HuH-7 (cell line): ENCODE measurements around the gene MAP3K14.

Experiments used
- DNase-seq: peaks from one replicate; pipeline ENCODE4 v3.0.0; 2011; ENCODE audit warnings: low spot score

Gene MAP3K14

GRCh38 chr17:45300060-45300751 lies 16.6 kb downstream of the MAP3K14 start:
- DNase-seq: no peak

- DNase-seq: no peak
Measured at GRCh38 chr17:45299361-45299760, 17.5 kb downstream of the MAP3K14 start.

GRCh38 chr17:45298546-45299285 lies 18.1 kb downstream of the MAP3K14 start:
- DNase-seq: no peak

GRCh38 chr17:45296833-45297124 lies 20.0 kb downstream of the MAP3K14 start:
- no peak for DNase-seq

GRCh38 chr17:45296003-45296832 lies 20.6 kb downstream of the MAP3K14 start:
- no peak for DNase-seq

GRCh38 chr17:45294506-45294905 lies 22.3 kb downstream of the MAP3K14 start:
- DNase-seq: no peak

- no peak for DNase-seq
Measured at GRCh38 chr17:45293413-45294211, 23.2 kb downstream of the MAP3K14 start.

GRCh38 chr17:45292696-45293412 lies 24.0 kb downstream of the MAP3K14 start:
- DNase-seq: no peak

- DNase-seq: no peak
Measured at GRCh38 chr17:45291171-45291805, 25.5 kb downstream of the MAP3K14 start.

- no peak for DNase-seq
Measured at GRCh38 chr17:45290269-45290765, 26.5 kb downstream of the MAP3K14 start.

GRCh38 chr17:45289301-45290268 lies 27.2 kb downstream of the MAP3K14 start:
- no peak for DNase-seq

GRCh38 chr17:45288825-45289224 lies 28.0 kb downstream of the MAP3K14 start:
- DNase-seq: no peak

- no peak for DNase-seq
Measured at GRCh38 chr17:45287526-45288500, 29.0 kb downstream of the MAP3K14 start.

- DNase-seq: no peak
Measured at GRCh38 chr17:45286286-45286685, 30.5 kb downstream of the MAP3K14 start.

GRCh38 chr17:45284176-45285140 lies 32.4 kb downstream of the MAP3K14 start:
- DNase-seq: no peak

- DNase-seq: no peak
Measured at GRCh38 chr17:45283711-45284110, 33.1 kb downstream of the MAP3K14 start.
